ENCODE measurements around the gene GRIN2C.

- TF ChIP-seq FOXJ3 (CRISPR knock-in tag; IDR thresholded peaks at IDR 0.05) (no peak), NFRKB (IDR thresholded peaks at IDR 0.05; ENCODE audit: low read depth) (no peak), GABPA (tag; conservative IDR thresholded peaks at IDR 0.05; ENCODE audit: low read depth) (no peak), POLR2A (conservative IDR thresholded peaks at IDR 0.05) (no peak), HINFP (tag; conservative IDR thresholded peaks at IDR 0.05; ENCODE audit: low read depth) (no peak), TEAD1 (CRISPR knock-in tag; IDR thresholded peaks at IDR 0.05) (no peak), GATA2 (CRISPR knock-in tag; IDR thresholded peaks at IDR 0.05) (no peak)
Measured at GRCh38 chr17:74877592-74878548, 18.2 kb upstream of the GRIN2C start.

Data from K562 (cell line).